ENCODE results near the gene CLEC4M.
"Not testable (repeated sequence)": the region's sequence is repeated elsewhere in the genome, so short reads cannot be mapped to it uniquely, and the experiment has no call there.

The CLEC4M gene

GRCh38 chr19:7779631-7780486, 16.8 kb downstream of the CLEC4M start:
- no peak for DNase-seq

- DNase-seq, result no peak
Observed at GRCh38 chr19:7781157-7781556, 18.1 kb downstream of the CLEC4M start.

DNA sequence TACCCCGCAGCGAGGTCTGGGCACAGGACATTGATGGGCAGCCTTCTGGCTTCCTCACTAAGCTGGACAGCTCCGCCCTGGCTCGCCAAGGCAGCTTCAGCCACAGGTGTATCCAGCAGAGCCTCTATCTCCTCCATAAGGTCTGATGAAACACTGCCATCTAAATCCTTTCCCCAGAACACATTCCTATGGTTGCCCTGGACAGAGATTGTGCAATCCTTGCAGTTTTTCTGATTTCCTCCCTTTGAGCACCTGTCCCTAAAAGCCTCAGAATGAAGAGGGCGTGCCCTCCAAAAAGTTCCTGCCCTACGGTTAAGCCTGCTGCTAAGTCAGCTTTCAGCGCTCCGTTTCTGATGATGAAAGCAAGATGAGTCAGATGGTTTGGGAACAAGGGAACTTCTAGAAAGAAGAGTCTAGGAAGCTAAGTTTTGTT, 21.0 kb downstream of the CLEC4M start:
- DNase-seq, result no peak

- no peak for DNase-seq
Observed at GRCh38 chr19:7784856-7785255, 21.8 kb downstream of the CLEC4M start.

- DNase-seq, result no peak
Observed at GRCh38 chr19:7787141-7787540, 24.1 kb downstream of the CLEC4M start.

- no peak for DNase-seq
Observed at GRCh38 chr19:7787602-7788177, 24.6 kb downstream of the CLEC4M start.

DNA sequence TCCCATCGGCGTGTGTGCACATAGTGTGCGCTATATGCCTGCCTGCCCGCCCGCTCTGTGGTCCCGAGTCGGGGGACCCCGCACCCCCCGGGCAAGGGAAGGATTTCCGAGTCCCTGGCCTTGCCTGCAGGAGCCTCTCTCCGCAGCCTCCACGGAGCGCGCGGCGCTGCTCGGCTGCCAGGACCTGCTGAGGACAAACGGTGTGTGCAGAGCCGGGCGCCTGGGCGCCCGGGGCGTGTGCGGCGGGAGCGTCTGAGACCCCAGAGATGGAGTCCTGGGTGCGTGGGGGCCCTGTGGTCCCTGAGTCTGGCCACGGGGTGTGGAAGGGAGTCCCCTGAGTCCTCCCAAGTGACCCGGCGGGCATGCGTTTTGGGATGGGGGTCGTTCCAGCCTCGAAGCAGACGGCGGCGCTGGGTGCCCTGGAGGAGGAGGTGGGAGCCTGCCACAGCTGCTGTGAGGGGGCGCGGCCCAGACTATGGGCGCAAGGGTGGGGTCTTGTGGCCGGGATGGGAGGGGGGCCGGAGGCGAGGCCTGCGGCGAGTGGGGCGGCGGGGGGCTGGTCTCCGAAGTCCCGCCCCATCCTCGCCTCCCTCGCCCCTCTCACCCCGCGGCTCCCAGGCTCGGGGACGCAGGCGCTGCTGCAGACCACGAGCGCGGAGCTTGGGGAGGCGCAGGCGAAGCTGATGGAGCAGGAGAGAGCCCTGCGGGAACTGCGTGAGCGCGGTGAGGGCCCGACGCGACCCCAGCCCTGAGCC, 25.3 kb downstream of the CLEC4M start:
- DNase-seq, result no peak

DNA sequence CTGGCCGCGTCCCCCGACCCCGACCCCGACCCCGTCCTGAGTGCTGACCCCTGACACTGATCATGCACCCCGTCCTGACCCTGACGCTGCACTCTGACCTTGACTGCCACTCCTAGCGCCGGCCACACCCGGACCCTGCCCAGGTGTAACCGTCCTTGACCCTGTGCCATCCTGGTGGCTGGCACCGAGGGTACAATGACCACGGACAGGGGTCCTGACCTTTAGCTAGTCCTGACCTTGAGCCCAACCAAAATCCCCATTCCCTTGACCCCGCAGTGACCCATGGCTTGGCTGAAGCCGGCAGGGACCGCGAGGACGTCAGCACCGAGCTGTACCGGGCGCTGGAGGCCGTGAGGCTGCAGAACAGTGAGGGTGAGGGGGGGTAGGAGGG, 25.9 kb downstream of the CLEC4M start:
- no peak for DNase-seq

- DNase-seq, result no peak
Observed at GRCh38 chr19:7789447-7789846, 26.4 kb downstream of the CLEC4M start.

- DNase-seq, result no peak
Observed at GRCh38 chr19:7790416-7790815, 27.4 kb downstream of the CLEC4M start.

DNA sequence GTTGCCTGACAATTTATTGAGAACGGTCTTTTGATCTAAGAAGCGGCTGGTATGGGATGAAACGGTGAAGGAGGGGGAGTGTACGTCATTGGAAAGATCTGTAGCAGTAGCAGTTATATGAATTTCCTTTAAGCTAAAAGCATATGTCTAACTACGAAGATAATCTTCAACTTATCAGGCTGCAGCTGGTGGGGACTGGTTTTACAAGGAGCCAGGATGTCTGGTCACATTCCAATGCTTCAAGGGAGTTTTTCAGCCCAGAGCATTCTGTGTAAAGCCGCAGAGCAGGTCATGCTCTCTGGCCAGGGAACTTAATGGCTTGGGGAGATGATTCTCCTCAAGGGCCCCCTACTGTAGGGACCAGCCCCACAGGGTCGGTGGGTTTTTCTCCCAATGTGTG, 29.2 kb downstream of the CLEC4M start:
- no peak for DNase-seq

DNA sequence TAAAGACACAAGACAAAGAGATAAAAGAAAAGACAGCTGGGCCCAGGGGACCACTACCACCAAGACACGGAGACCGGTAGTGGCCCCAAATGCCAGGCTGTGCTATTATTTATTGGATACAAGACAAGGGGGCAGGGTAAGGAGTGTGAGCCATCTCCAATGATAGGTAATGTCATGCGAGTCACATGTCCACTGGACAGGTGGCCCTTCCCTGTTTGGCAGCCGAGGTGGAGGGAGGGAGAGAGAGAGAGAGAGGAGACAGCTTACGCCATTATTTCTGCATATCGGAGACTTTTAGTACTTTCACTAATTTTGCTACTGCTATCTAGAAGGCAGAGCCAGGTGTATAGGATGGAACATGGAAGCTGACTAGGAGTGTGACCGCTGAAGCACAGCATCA, 29.7 kb downstream of the CLEC4M start:
- DNase-seq, result not testable (repeated sequence)

DNA sequence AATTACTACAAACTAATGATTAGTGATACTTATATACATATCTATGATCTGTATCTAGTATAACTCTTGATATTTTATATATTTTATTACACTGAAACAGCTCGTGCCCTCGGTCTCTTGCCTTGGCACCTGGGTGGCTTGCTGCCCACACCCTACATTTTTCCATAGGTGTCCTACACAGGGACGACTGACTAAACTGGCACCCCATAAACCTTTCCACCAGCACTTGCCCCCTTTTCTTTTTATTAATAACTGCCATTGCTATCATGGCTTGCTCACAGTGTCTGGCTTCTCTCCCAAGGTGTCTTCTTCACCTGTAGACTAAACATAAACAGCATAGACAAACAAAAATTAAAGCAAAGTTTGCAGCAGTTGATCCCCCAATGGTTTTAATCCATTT, 30.4 kb downstream of the CLEC4M start:
- DNase-seq, result no peak

DNA sequence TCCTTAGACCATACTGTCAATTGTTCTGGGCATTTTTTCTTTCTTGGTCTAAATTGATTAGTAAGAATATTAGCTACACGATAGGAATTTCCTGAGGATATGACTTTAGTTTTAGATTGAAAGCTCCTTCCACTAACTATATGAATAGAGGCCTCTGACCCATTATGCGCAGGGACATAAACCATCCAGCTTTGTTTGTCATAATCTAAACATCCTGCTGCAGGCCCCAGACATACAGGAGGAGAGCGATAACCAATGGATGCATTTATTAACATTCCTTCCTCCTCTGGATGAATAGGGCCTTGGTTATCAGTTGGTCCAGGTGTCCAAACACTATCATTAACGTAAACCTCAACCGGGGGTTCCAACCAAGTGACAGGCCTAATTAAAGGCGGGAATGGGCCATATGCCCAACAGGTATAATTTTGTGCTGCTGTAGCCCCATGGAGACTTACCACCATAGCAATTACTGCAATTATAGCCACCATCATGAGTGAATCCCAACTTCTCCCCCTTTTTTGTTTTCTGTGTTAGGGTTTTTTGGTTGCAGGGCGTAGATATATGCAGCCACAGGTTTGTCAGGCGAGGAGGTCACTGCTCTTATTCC, 32.6 kb downstream of the CLEC4M start:
- DNase-seq, result no peak

GRCh38 chr19:7799640-7800355, 36.8 kb downstream of the CLEC4M start:
- DNase-seq, result peak; percentile 21

DNA sequence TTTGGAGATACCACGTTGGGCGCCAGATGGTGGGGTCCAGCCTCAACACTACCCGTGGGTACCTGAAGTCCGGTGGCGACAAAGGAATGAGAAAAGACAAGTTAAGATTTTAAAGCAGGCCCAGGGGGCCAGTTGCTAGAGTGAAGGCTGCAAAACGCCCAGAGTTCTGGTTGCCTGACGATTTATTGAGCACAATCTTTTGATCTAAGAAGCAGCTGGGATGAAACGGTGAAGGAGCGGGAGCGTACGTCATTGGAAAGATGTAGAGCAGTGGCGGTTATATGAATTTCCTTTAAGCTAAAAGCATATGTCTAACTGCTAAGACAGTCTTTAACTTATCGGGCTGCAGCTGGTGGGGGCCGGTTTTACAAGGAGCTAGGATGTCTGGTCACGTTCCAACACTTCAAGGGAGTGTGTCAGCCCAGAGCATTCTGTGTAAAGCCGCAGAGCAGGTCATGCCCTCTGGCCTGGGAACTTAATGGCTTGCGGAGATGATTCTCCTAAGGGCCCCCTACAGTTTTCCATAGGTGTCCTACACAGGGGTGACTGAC, 38.1 kb downstream of the CLEC4M start:
- DNase-seq, result no peak

- DNase-seq, result no peak
Observed at GRCh38 chr19:7806234-7806633, 43.2 kb downstream of the CLEC4M start.

- no peak for DNase-seq
Observed at GRCh38 chr19:7806876-7807275, 43.8 kb downstream of the CLEC4M start.

DNA sequence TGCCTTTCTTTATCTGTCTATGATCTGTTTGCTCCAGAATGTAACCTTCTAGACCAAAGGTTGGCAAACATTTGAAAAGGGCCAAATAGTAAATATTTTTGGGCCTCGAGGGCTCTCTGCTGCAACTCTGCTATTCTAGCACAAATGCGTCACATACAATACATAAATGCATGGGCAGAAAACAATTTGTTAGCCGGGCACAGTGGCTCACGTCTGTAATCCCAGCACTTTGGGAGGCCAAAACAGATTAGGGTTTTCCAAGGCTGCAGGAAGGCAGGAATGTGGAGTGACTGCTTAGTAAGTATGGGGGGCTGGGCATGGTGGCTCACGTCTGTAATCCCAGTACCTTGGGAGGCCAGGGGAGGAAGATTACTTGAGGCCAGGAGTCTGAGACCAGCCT, 45.1 kb downstream of the CLEC4M start:
- no peak for DNase-seq

- DNase-seq, result no peak
Observed at GRCh38 chr19:7811989-7812388, 48.9 kb downstream of the CLEC4M start.

DNA sequence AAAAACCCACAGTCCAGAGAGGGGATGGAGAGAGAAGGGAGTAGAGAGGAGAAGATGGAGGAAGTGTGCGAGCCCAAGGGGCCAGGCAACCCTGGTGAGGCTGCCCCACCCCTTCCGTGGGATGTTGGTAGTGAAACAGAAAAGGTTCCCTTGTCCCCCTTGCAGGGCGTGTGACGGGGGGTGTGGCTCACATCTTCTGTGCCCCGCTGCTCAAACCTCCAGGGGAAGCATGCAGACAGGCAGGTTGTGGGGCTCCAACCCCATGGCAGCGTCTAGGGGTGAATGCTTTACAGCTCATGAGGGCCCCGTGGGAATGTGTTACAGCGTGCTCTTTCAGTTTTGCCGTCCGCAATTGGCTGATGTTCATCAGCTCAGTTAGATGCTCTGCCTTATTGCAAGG, 52.3 kb downstream of the CLEC4M start:
- no peak for DNase-seq

DNA sequence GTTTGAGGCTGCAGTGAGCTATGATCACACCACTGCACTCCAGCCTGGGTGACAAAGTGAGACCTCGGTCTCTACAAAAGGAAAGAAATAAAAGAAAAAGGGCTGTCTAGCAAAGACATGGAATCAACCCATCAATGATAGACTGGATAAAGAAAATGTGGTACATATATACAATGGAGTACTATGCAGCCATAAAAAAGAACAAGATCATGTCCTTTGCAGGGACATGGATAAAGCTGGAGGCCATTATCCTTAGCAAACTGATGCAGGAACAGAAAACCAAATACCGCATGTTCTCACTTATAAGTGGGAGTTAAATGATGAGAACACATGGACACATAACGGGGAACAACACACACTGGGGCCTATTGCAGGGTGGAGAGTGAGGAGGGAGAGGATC, 53.0 kb downstream of the CLEC4M start:
- not testable (repeated sequence) for DNase-seq

DNA sequence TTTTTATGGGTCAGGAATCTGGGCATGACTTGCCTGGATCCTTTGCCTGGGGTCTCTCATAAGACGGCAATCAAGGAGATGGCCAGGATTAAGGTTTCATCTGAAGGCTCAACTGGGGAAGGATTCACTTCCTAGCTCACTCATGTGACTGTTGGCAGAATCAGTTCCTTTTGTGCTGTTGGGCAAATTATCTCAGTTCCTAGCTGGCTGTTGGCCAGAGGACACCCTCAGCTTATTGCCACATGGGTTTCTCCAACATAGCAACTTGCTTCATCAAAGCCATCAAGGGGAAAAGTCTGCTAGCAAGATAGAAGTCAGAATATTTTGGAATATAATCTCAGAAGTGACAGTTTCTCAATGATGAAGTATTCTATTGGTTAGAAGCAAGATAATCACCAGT, 54.8 kb downstream of the CLEC4M start:
- DNase-seq, result no peak

All from stimulated activated naive CD4-positive, alpha-beta T cell treated with Interleukin-2 at 50 U/mL for 16 hours (primary cell).